ENCODE results near the gene ESYT2.

ESYT2 gene

DNA sequence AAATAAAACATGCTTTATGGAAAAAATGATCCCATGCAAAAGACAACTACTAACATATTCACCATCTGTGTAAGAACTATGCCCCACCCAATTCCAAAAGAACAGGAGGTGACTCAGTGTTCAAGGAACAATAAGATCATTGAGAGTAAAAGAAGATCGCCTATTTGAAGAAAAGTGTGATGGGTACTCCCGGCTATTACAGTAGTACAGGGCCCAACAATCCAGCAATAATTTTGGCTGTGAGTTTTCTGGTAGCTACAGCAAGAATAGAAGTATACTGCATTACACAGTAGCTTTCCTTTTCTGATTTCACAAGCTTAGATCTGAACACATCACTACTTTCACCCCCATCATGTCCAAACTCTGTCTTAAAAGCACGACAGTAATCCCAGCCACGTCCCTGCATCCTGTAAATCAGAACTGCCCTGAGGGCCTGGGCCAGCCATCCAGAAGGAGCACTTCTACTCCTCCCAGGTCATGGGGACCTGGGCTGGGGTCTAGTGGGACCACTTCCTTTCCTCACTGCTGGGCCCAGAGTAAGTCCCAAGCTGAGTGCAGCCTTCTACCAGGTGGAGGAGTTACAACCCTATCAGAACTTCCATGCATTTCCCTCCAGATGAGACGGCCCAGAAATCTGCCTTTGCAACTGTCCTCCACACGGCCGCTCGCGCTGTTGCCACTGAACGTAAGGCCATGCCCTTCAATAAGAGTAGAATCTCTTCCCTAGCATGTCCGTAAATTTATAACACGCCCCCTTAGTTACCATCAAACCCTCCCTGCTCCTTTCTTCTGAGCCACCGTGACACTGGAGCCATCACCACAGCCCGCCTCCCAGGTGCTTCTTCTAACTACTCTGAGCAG is 7.9 kb downstream of the ESYT2 start:
- DNase-seq: no peak

DNA sequence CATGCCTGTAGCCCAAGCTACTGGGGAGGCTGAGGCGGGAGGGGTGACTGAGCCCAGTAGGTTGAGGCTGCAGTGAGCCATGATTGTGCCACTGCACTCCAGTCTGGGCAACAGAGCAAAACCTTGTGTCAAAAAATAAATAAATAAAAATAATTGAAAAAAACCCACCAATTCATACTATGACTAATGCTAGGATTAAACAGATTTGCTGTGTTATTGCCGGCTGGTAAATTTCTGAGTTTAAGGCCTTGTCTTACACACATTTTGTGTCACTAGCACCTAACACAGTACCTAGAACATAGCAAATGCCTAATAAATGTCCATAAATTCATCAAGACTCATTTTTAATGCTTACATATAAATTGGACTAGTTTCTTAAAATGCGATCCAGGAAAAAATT is 8.7 kb downstream of the ESYT2 start:
- no peak for DNase-seq

DNA sequence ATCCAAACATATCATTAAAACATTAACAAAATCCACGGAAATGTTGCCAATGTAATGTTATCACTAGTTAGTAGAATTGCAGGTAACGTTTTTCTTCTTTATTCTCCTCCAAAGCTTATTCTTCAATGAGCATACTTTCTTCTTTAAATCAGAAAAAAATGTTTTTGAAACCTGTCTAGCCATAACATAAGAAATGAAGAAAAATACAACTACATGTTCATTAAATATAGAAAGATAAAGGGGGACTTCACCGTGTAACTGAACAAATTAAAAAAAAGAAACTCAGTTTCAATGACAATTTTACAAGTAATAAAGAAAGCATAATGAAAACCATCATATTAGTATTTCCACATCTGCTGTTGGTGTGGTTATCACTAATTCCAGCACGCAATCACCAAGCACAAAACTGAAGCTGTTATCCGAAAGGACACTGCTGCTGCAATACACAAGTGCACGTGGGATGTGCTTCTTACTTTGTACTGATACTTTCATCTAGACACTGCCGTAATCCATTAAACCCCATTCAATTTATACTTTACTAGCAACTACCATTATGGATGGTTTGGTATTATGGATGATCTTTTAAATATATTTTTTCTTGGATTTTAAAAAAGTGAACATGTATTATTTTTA is 9.6 kb downstream of the ESYT2 start:
- DNase-seq: no peak

DNA sequence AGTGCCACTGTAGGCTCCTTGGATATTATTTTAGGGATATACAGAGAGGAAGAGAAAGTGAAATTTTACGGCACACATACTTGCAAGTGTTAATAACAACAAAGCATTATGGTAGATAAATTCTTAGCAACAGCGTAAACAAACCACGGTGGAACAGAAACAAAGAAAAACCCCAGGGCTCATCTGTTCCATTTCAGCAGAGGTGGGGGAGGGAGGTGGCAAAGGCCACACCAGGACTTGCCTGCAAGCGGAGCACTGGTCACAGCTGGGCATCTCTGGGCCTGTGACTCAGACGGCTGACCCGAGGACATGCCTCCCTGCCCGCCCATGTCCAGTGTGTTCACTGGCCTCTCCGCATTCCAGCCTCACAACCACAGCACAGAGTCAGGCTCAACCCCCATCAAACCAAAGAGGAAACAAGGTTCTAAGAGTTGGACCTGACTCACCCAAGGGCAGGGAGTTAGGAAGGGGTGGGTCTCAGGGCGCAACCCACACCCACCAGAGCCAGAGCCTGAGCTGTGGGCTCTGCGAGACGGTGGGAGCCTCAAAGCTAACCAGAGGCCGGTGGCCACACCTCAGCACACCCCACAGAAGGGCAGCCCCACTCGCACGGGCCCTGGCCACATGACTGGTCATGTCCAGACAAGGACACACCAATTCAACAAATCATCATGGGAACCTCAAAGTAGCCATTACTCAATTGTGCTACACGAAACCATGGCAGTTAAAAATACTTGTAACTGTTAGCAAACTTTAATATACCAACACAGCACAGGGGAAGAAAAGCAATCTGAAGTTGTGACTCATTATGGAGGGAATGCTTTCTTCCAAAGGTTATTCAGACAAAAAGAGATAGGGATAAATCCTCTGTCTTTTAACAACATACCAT is 10.7 kb downstream of the ESYT2 start:
- DNase-seq: peak; percentile 65

DNA sequence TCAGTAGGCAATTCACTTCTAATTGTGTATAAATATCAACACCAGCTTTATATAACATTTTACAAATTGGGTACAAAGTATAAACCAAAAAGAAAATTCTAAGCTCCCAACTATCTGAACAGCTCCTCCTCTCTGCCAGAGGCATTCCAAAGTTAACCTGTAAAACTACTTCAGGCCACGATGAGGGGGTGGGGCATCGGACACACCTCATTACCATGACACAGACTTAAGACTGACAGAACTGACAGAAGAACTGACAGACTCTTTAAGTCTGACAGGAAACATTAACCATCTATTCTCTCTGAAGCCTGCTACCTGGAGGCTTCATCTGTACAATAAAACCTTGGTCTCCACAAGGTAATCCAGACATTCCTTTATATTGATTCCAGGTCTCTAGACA is 12.3 kb downstream of the ESYT2 start:
- DNase-seq: no peak

DNA sequence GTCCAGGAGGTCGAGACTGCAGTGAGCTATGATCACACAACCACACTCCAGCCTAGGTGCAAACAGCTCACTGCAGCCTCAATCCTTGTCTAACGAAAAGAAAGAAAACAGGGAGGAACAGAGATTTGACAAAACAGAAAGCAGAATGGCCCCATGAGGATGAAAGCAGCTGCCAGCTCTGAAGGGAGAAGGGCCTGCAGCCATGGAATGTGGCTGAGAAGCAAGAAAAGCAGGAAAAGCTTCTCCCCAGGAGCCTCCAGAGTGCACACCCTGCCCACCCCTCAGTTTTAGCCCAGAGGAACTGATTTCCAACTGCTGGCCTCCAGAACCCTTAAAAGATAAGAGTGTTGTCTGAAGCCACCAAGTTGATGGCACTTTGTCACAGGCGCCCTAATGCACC is 13.0 kb downstream of the ESYT2 start:
- DNase-seq: no peak

DNA sequence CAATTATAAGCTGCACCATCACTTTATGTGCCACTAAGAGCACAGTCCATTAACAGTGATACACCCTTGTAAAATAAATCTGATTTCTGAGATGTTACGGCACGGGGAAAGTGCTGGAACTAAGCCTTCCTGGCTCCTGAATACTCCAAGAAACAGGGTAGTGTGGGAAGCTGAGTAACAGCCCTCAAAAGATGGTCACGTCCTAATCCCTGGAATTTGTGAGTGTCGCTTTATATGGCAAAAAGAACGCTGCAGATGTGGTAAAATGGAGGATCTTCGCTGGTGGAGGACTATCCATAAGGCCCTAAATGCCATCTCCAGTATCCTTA is 13.5 kb downstream of the ESYT2 start:
- no peak for DNase-seq

DNA sequence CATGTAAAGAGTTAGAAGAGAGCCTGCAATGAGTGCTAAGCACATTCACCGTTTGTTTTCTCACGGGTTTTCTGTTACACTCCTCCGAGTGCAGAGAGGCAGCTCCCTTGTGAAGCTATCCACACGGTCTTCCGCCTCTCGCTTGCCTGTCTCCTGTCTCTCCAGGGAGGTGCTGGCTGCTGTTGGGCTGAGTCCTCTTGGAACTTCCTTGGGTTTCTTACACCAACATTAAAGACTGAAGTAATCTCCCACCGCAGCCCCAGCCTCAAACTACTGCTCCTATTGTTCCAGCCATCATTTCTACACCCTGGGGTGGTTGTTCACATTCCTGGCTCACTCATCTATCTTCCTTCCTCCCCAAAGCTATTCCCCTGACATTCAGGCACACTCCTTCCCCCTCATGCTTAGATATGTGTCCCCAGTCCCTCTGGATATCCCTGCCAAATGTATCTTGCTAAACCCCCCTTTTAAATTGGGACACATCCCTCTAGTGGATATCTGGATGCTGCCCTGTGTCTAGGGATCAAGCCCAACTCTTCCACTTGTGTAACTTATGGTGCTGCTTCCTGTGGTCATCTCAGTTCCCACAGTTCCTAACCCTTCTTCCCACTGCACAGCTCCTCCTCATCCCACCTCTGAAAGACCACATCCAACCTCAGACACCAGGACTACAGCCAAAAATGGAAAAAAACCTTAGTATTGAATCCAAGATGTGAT is 14.1 kb downstream of the ESYT2 start:
- DNase-seq: no peak

DNA sequence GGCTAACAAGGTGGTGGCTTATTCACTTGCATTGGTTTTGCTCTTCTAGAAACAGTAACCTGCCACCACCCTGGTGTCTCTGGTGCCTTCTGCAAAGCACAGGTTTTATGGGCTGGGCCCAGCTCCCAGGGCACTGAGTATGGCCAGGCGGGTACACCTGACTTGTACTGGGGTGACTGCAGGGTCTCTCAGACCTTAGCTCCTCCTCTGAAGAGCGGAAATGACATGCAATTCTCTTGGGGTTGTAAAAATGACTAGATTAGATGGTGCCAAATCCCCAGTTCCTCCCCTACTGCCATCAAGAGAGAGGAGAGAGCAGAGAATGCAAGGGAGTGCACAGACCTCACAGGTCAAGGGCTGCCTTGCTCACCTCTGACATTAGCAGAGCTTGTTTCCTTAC is 14.7 kb downstream of the ESYT2 start:
- no peak for DNase-seq

DNA sequence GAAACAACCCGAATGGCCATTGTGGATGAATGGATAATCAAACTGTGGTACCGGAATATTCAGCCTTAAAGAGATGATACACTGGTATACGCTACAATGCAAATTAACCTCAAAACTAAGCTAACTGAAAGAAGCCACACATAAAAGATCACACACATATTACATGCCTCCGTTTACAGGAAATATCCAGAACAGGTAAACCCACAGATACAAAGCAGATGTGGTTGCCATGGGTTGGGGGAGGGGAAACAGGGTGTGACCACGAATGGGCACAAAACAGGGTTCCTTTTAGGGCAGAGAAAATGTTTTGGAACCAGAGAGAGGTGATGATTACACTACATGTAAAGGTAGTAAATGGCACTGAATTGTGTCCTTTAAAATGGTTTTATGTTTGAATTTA is 16.6 kb downstream of the ESYT2 start:
- no peak for DNase-seq

DNA sequence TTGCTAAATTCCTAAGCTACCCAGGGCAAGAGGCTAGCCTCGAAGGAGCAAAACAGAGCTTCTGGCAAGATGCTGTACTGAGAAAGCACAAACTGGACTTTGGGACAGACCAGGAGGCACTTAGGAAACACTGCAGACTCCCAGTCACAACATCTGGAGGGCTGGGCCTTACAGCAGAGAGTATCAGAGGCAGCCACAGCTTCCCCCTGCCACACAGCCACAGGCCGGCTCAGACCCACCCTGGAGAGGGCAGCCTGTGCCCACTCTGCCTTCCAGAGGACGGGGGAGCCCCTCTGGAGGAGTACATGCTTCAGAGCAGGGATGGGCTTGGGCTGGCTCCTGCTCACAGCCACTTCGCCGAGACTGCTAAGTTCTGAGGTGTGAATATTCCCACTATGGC is 17.4 kb downstream of the ESYT2 start:
- no peak for DNase-seq

DNA sequence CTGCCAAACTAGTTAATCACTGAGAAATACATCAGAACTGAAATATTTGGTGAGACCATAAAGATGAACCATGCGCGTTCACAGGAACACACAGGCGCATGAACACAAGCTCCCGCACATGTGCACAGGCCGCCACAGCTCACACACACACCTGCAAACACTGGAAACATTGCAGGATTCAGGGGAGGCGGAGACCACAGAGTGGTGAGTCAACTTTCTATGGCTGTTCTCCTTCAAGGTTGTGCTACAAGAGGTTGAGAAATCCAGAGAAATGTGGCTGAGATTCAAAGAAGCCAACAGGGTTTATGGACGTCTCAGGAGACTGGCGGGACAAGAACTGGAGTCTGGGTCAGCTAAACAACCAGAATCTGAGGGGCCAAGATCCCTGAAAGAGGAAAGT is 17.8 kb downstream of the ESYT2 start:
- no peak for DNase-seq

DNA sequence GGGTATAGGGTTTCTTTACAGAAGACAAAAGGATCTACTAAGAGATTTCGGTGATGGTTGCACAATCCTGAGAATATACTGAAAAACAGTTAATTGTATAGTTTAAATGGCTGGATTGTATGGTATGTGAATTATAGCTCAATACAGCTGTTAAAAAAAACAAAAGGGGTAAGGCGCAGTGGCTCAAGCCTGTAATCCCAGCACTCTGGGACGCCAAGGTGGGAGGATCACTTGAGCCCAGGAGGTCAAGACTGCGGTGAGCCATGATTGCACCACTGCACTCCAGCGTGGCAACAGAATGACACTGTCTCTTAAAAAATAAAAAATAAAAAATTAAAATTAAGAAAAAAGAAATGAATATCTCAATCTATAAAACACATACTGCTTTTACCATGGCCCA is 18.5 kb downstream of the ESYT2 start:
- DNase-seq: no peak

DNA sequence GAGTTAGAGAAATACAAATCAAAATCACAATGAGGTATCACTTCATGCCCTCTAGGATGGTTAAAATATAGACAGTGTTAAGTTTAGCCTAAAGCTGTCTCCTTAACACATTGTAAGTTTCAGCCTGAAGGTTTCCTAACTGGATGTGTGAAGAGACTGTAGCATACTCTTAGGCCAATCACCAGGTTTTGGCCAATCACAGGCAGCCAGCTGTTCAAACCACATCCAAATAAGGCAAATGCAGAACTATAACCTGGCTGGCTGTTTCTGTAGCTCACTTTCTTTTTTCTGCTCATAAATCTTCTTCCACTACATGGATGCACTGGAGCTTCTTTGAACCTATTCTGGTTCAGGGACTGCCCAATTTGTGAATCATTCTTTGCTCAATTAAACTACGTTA is 19.7 kb downstream of the ESYT2 start:
- DNase-seq: no peak

DNA sequence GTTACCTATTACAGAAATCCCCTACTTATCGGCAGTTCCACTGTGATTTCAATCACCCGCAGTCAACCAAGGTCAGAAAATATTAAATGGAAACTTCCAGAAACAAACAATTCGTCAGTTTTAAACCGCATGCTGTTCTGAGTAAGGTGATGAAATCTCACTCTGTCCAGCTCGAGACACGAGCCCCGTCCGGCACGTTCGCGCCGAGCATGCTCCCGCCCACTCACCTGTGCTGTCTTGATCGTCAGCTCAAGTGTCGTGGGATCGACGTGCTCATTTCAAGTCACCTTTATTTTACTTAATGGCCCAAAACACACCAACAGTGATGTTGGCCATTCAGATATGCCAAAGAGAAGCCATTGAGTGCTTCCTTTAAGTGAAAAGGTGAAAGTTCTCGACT is 21.2 kb downstream of the ESYT2 start:
- DNase-seq: no peak

DNA sequence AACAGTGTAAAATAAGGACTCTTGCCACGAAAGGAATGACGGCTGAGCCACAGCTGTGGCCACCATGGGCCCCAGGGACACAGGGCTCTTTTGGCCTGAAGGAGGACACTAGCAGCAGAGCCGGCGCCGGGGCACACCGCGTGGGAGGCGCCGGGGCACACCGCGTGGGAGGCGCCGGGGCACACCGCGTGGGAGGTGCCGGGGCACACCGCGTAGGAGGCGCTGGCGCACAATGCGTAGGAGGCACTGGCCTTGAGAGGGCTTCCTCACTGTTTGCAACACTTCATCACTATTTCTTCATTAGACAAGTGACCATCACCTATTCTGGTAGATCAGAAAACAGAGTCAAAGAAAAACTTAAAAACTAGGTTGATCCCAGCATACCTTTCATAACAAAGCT is 23.4 kb downstream of the ESYT2 start:
- no peak for DNase-seq

DNA sequence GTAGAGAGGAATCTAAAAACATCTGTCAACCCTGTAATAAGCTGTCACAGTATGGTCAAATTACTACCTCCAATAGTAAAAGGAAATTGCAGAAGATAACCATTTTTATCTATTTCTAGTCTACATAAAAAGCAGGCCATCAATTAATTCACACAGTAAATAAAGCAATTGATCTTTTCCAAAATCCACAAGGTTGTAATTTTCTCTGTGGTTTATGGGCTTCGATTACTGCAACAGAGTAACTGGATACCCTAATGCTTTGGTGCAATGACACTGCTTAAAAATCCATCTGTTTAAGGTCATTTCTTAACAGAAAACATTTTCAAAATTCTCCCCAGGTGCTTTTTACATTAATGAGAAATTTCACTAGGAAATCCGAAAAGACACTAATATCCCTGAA is 23.9 kb downstream of the ESYT2 start:
- peak; percentile 49 for DNase-seq

DNA sequence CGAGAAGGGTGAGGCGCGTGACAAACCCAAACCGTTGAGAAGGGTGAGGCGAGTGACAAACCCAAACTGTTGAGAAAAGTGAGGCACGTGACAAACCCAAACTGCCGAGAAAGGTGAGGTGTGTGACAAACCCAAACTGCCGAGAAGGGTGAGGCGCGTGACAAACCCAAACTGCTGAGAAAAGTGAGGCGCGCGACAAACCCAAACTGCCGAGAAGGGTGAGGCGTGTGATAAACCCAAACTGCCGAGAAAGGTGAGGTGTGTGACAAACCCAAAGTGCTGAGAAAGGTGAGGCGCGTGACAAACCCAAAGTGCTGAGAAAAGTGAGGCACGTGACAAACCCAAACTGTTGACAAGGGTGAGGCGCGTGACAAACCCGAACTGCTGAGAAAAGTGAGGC is 25.0 kb downstream of the ESYT2 start:
- no peak for DNase-seq

DNA sequence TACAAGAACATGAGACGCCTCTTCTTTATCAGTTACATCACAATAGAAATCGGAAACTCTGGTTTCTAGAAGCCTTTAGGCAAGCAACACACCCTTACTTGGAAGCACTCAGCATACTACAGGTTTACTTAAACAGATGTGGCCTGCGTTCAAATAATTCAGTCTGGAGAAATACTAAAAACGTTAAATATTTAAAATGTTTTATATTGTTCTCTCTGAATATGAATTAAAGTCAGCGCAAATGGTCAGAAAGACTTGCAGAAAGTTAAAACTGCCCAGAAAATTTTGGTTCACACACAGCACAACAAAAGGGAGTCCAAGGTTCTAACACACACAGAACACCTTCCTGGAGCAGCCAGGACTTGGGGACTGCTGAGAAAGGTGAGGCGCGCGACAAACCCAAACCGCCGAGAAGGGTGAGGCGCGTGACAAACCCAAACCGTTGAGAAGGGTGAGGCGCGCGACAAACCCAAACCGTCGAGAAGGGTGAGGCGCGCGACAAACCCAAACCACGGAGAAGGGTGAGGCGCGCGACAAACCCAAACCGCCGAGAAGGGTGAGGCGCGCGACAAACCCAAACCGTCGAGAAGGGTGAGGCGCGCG is 25.8 kb downstream of the ESYT2 start:
- no peak for DNase-seq

DNA sequence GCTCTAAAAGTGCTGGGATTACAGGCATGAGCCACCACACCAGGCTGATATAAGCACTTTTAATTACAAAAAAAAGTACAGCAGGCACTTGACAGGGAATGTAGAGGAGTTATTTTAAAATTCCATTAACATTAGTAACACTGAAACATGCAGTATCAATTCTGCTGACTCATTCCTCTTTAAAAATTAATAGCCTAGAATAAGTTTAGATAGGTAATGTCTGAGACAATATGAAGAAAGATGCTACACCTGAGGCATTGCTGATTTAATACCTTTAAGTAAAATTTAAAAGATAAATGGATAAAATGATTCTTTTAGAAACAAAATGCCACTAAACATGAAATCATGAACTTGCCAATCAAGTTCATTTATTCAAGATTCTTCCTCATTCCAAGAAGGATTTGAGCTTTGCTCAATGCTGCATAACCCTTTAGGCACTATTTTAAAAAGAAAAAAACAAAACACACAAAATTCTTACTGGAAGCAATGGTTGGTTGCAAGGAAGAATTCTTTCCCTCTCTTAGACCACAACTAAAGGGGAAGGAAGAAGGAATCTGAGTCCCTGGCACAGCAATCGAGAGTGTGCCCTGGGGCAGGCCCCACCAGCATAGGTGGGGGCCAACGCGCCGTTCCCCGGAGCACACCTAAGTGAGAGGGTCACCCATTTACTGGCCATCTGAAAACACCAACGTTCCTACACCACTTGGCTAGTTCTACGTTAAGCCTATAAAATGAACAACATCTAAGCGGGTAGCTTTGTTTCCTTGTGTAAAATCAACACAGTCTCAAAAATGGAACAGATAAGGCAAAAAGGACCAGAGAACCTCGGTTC is 26.6 kb downstream of the ESYT2 start:
- no peak for DNase-seq

DNA sequence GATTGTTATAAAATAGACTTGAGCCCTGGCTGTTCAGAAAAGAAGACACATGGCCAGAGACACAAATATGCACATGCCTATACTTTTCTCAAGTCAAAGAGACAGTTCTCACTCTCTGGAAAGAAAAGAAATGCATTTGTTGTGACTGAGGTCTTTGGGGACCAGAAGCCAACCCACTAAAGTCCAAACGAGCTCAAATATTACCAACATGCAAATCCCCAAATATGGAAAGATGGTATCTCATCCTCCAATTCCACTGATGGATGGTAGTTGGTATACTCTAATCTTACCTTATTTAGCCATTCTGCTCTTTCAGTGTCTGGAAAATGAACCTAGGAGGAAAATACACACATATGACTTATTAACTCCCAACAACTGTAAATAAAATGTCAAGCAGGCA is 30.6 kb downstream of the ESYT2 start:
- no peak for DNase-seq

DNA sequence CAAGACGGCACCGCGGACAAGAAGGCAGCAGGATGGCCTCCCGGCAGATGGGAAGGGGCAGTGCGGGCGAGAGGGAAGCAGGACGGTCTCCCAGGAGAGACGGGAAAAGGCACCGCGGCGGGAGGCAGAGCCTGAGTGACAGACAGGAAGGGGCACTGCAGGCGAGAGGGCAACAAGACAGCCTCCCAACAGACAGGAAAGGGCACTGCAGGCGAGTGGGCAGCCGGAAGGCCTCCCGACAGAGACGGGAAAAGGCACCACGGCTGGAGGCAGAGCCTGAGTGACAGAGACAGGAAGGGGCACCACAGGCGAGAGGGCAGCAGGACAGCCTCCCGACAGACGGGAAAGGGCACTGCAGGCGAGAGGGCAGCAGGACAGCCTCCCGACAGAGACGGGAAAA is 32.6 kb downstream of the ESYT2 start:
- DNase-seq: no peak
